ENCODE data around the gene TMEM240.

GRCh38 chr1:1490633-1491230 lies 49.7 kb downstream of the TMEM240 start:
- no peak for TF ChIP-seq POLR2A (IDR thresholded peaks at IDR 0.05)
- TF ChIP-seq CTCF (IDR thresholded peaks at IDR 0.05 in 8 of 11, conservative IDR thresholded peaks at IDR 0.05 in 3 of 11), result no peak
- no peak for TF ChIP-seq POLR2AphosphoS5 (IDR thresholded peaks at IDR 0.05)

Measured in spleen (tissue), 7 donors.